ENCODE results near the gene SYNE3.

The SYNE3 gene

GRCh38 chr14:95541932-95542930 is 25.8 kb upstream of the SYNE3 start:
- no peak for DNase-seq (ENCODE audit: low spot score)
- FAIRE-seq = no peak

GRCh38 chr14:95541346-95541745 is 24.9 kb upstream of the SYNE3 start:
- FAIRE-seq = no peak
- DNase-seq (ENCODE audit: low spot score) = no peak

GRCh38 chr14:95540236-95540855 is 23.9 kb upstream of the SYNE3 start:
- no peak for DNase-seq (ENCODE audit: low spot score)
- FAIRE-seq = no peak

GRCh38 chr14:95538801-95539509 is 22.5 kb upstream of the SYNE3 start:
- FAIRE-seq (no peak), DNase-seq (ENCODE audit: low spot score) (no peak)

- FAIRE-seq (no peak), DNase-seq (ENCODE audit: low spot score) (no peak)
Measured at GRCh38 chr14:95537298-95538089, 21.0 kb upstream of the SYNE3 start.

GRCh38 chr14:95536671-95537070 is 20.2 kb upstream of the SYNE3 start:
- no peak for DNase-seq (ENCODE audit: low spot score)
- no peak for FAIRE-seq

- FAIRE-seq (no peak), DNase-seq (ENCODE audit: low spot score) (no peak)
Measured at GRCh38 chr14:95536036-95536593, 19.7 kb upstream of the SYNE3 start.

GRCh38 chr14:95535226-95536021 is 19.0 kb upstream of the SYNE3 start:
- no peak for FAIRE-seq
- no peak for DNase-seq (ENCODE audit: low spot score)

GRCh38 chr14:95534299-95535225 is 18.1 kb upstream of the SYNE3 start, which contains the start of gene GLRX5:
Gene GLRX5, plus strand, starts transcription at chr14:95535050. Its CDS starts 40 bp downstream, at chr14:95535090.
- FAIRE-seq = peak; percentile 86
- peak; percentile 98 for DNase-seq (ENCODE audit: low spot score)

- FAIRE-seq = no peak
- no peak for DNase-seq (ENCODE audit: low spot score)
Measured at GRCh38 chr14:95533822-95534221, 17.4 kb upstream of the SYNE3 start.

- no peak for FAIRE-seq
- DNase-seq (ENCODE audit: low spot score) = peak; percentile 6
Measured at GRCh38 chr14:95533391-95533821, 17.0 kb upstream of the SYNE3 start.

- FAIRE-seq (no peak), DNase-seq (ENCODE audit: low spot score) (no peak)
Measured at GRCh38 chr14:95531969-95532368, 15.5 kb upstream of the SYNE3 start.

GRCh38 chr14:95531473-95531872 is 15.0 kb upstream of the SYNE3 start:
- DNase-seq (ENCODE audit: low spot score) (no peak), FAIRE-seq (no peak)

GRCh38 chr14:95530473-95531276 is 14.2 kb upstream of the SYNE3 start:
- DNase-seq (ENCODE audit: low spot score) (no peak), FAIRE-seq (no peak)

- no peak for FAIRE-seq
- DNase-seq (ENCODE audit: low spot score) = no peak
Measured at GRCh38 chr14:95529216-95529615, 12.8 kb upstream of the SYNE3 start.

- DNase-seq (ENCODE audit: low spot score) (no peak), FAIRE-seq (no peak)
Measured at GRCh38 chr14:95527387-95528002, 11.0 kb upstream of the SYNE3 start.

Data from RCC 7860 (cell line).